Measurements from ENCODE around the gene SH3PXD2B. TPM values are rescaled to one million over a fixed set of nuclear protein-coding genes. Genes with fewer than 3 reads are reported as not detected.

SH3PXD2B gene
- total and polyA plus RNA-seq, 2 donors (not counting 1 experiment from before 2014, with no cell fraction given): not detected

GRCh38 chr5:172444626-172445365, 9.5 kb downstream of the SH3PXD2B start:
- no peaks in the 10 kb centered on the region for H3K9me3 Mint-ChIP-seq (ENCODE audit: insufficient read depth)
- no peak overlapping the region for H3K4me2 ChIP-seq (replicated peaks; ENCODE audit: low read depth, low read length, poor library complexity, severe bottlenecking)
- 72% methylated on average over 7 of the region's 8 CpGs for WGBS (ENCODE audit: insufficient coverage)
- H3K27ac Mint-ChIP-seq: no peak overlapping the region
- no peak overlapping the region for H3K4me3 Mint-ChIP-seq
- ChIA-PET CTCF (interaction anchor here (1.5 kb wide), 1 partner anchor 16 kb away, joined by 3 read pairs; no protein-coding TSS in a partner anchor), POLR2A (no interaction called here)
- no peak overlapping the region for H2AFZ ChIP-seq (ENCODE audit: insufficient read depth, low read depth, low read length, poor library complexity, severe bottlenecking)
- no peak overlapping the region for H3K9ac ChIP-seq (ENCODE audit: low read length)
- DNase-seq (no peak), ATAC-seq (ENCODE audit: low read depth) (no peak)
- no peak overlapping the region for H3K4me3 ChIP-seq (ENCODE audit: control extremely low read depth in 1 of 5, extremely low read depth in 1 of 5, insufficient read depth in 1 of 5, low read depth in 2 of 5, low read length in 4 of 5)
- intact Hi-C loops (cut with micrococcal nuclease): no loop called here
- no peaks in the 10 kb centered on the region for H4K20me1 ChIP-seq (ENCODE audit: control insufficient read depth, insufficient read depth, low read length, poor library complexity, severe bottlenecking)
- no peaks in the 10 kb centered on the region for H3K4me1 ChIP-seq (ENCODE audit: control insufficient read depth in 2 of 2, insufficient read depth in 2 of 2, low read length in 2 of 2)
- H3K27ac ChIP-seq (ENCODE audit: low read length in 2 of 2): no peak overlapping the region
- no peaks in the 10 kb centered on the region for H3K4me1 Mint-ChIP-seq
- TF ChIP-seq CTCF (IDR thresholded peaks at IDR 0.05) (no peak), EZH2 (IDR thresholded peaks at IDR 0.05; ENCODE audit: borderline replicate concordance, insufficient read depth, low read depth, low read length, poor library complexity, severe bottlenecking) (no peak)
- no peaks in the 10 kb centered on the region for H3K79me2 ChIP-seq (ENCODE audit: control insufficient read depth, insufficient read depth, low read length)
- H3K27me3 ChIP-seq (replicated peaks in 1 of 4; ENCODE audit: control extremely low read depth in 1 of 4, control insufficient read depth in 3 of 4, insufficient read depth in 4 of 4, low read length in 3 of 4): peaks cover 0 to 7% (median 0%) of the 10 kb centered on the region in 4 experiments
- peaks cover 36% of the 10 kb centered on the region for H3K27me3 Mint-ChIP-seq
- H3K9me3 ChIP-seq (ENCODE audit: control extremely low read depth in 1 of 3, control insufficient read depth in 2 of 3, insufficient read depth in 1 of 3, low read length in 2 of 3): no peaks in the 10 kb centered on the region
- no peaks in the 10 kb centered on the region for H3K36me3 ChIP-seq (replicated peaks in 1 of 2; ENCODE audit: control extremely low read depth in 1 of 2, control insufficient read depth in 1 of 2, extremely low read depth in 1 of 2, insufficient read depth in 2 of 2, low read length in 1 of 2)

- peaks cover 0 to 7% (median 0%) of the 10 kb centered on the region in 4 experiments for H3K27me3 ChIP-seq (replicated peaks in 1 of 4; ENCODE audit: control extremely low read depth in 1 of 4, control insufficient read depth in 3 of 4, insufficient read depth in 4 of 4, low read length in 3 of 4)
- H3K27ac ChIP-seq (ENCODE audit: low read length in 2 of 2): no peak overlapping the region
- no peak overlapping the region for H3K9ac ChIP-seq (ENCODE audit: low read length)
- ATAC-seq (ENCODE audit: low read depth) (no peak), DNase-seq (no peak)
- no peaks in the 10 kb centered on the region for H3K4me1 ChIP-seq (ENCODE audit: control insufficient read depth in 2 of 2, insufficient read depth in 2 of 2, low read length in 2 of 2)
- WGBS (ENCODE audit: insufficient coverage): 95% methylated on average over 2 of the region's 4 CpGs
- no peak overlapping the region for H2AFZ ChIP-seq (ENCODE audit: insufficient read depth, low read depth, low read length, poor library complexity, severe bottlenecking)
- H3K27me3 Mint-ChIP-seq: peaks cover 29% of the 10 kb centered on the region
- CTCF ChIA-PET: no interaction called here
- no peaks in the 10 kb centered on the region for H3K9me3 Mint-ChIP-seq (ENCODE audit: insufficient read depth)
- H3K4me1 Mint-ChIP-seq: no peaks in the 10 kb centered on the region
- H3K9me3 ChIP-seq (ENCODE audit: control extremely low read depth in 1 of 3, control insufficient read depth in 2 of 3, insufficient read depth in 1 of 3, low read length in 2 of 3): no peaks in the 10 kb centered on the region
- no peak overlapping the region for H3K27ac Mint-ChIP-seq
- H3K4me2 ChIP-seq (replicated peaks; ENCODE audit: low read depth, low read length, poor library complexity, severe bottlenecking): no peak overlapping the region
- TF ChIP-seq CTCF (IDR thresholded peaks at IDR 0.05): no peak
- POLR2A ChIA-PET: no interaction called here
- no peaks in the 10 kb centered on the region for H3K36me3 ChIP-seq (replicated peaks in 1 of 2; ENCODE audit: control extremely low read depth in 1 of 2, control insufficient read depth in 1 of 2, extremely low read depth in 1 of 2, insufficient read depth in 2 of 2, low read length in 1 of 2)
- H3K4me3 ChIP-seq (ENCODE audit: control extremely low read depth in 1 of 5, extremely low read depth in 1 of 5, insufficient read depth in 1 of 5, low read depth in 2 of 5, low read length in 4 of 5): no peak overlapping the region
- intact Hi-C loops (cut with micrococcal nuclease): no loop called here
- H3K4me3 Mint-ChIP-seq: no peak overlapping the region
- H3K79me2 ChIP-seq (ENCODE audit: control insufficient read depth, insufficient read depth, low read length): no peaks in the 10 kb centered on the region
- no peaks in the 10 kb centered on the region for H4K20me1 ChIP-seq (ENCODE audit: control insufficient read depth, insufficient read depth, low read length, poor library complexity, severe bottlenecking)
These were observed 10.2 kb downstream of the SH3PXD2B start for GRCh38 chr5:172444110-172444510.

Measured in B cell (primary cell).